ENCODE data around the gene STARD7.

STARD7 gene

DNA sequence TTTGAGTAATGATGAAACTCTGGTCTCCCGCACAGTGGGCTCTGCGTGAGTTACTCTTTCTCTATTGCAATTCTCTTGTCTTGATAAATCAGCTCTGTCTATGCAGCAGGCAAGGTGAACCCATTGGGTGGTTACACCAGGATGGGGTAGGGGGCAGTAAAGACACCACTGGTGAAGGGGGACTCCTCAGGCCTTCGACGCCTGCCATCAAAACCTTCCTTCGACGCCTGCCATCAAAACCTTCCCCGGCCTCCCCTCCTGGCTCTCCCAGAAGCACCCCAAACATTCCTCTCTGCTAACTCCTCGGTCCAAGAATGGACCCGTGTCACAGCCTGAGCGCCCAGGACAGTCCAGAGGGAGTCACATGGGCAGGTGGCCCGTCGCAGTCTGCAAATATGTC, 4.8 kb upstream of the STARD7 start:
- Histone ChIP-seq H3K9me3 (ENCODE audit: control insufficient read depth, low read length) (no peaks in the 10 kb centered on the region), H3K27ac (no peak overlapping the region), H3K36me3 (ENCODE audit: control insufficient read depth, insufficient read depth, low read length) (no peaks in the 10 kb centered on the region), H3K4me3 (ENCODE audit: low read depth, low read length) (no peak overlapping the region), H3K4me2 (ENCODE audit: low read length) (no peak overlapping the region), H3K9ac (no peak overlapping the region), H2AFZ (no peak overlapping the region), H3K4me1 (peaks cover 8% of the 10 kb centered on the region), H3K79me2 (peaks cover 4% of the 10 kb centered on the region), H3K27me3 (ENCODE audit: control insufficient read depth, insufficient read depth, low read length) (no peaks in the 10 kb centered on the region)
- no peak for TF ChIP-seq CTCF (IDR thresholded peaks at IDR 0.05)

DNA sequence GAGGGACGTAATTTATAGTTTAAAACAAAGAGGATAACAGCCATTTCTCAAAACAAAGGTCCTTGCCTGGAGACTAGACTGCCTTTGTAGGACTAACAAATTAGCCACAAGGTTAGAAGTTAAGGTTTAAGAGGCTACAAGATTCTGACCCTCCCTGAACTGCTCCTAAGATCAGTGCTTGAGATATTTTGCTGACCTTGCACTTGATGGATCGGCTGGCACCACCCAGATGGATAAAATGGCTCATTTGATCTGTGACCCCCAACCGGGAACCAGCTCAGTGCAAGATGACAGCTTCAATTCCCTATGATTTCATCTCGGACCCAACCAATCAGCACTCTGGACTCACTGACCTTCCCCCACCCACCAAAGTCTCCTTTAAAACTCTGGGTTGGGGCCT, 3.7 kb upstream of the STARD7 start:
- Histone ChIP-seq H3K79me2 (peaks cover 7% of the 10 kb centered on the region), H3K36me3 (ENCODE audit: control insufficient read depth, insufficient read depth, low read length) (no peaks in the 10 kb centered on the region), H3K4me1 (peaks cover 8% of the 10 kb centered on the region), H3K4me2 (ENCODE audit: low read length) (no peak overlapping the region), H3K27ac (no peak overlapping the region), H3K9ac (no peak overlapping the region), H3K4me3 (ENCODE audit: low read depth, low read length) (no peak overlapping the region), H2AFZ (no peak overlapping the region), H3K9me3 (ENCODE audit: control insufficient read depth, low read length) (no peaks in the 10 kb centered on the region), H3K27me3 (ENCODE audit: control insufficient read depth, insufficient read depth, low read length) (no peaks in the 10 kb centered on the region)
- TF ChIP-seq CTCF (IDR thresholded peaks at IDR 0.05) = no peak

DNA sequence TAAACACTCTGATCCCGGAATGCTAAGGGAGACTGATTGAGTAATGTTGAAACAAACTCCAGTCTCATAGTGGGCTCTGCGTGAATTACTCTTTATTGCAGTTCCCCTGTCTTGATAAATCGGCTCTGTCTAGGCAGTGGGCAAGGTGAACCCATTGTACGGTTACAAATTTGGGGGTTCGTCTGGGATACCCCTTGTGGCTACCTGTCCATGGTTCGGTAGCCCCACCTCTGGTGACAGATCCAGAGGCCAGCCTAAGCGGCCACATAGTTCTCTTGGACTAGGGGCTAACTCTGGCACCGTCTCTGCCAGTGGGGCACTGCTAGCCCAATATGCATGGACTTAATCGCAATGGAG, 1.1 kb upstream of the STARD7 start:
- no peak for TF ChIP-seq CTCF (IDR thresholded peaks at IDR 0.05)
- Histone ChIP-seq H3K27me3 (ENCODE audit: control insufficient read depth, insufficient read depth, low read length) (no peaks in the 10 kb centered on the region), H3K79me2 (peaks cover 25% of the 10 kb centered on the region), H2AFZ (peak overlapping the region; percentile 79), H3K9me3 (ENCODE audit: control insufficient read depth, low read length) (no peaks in the 10 kb centered on the region), H3K36me3 (ENCODE audit: control insufficient read depth, insufficient read depth, low read length) (no peaks in the 10 kb centered on the region), H3K4me3 (ENCODE audit: low read depth, low read length) (peak overlapping the region; percentile 88), H3K4me2 (ENCODE audit: low read length) (peak overlapping the region; percentile 92), H3K4me1 (peaks cover 18% of the 10 kb centered on the region), H3K9ac (no peak overlapping the region), H3K27ac (peak overlapping the region; percentile 90)

DNA sequence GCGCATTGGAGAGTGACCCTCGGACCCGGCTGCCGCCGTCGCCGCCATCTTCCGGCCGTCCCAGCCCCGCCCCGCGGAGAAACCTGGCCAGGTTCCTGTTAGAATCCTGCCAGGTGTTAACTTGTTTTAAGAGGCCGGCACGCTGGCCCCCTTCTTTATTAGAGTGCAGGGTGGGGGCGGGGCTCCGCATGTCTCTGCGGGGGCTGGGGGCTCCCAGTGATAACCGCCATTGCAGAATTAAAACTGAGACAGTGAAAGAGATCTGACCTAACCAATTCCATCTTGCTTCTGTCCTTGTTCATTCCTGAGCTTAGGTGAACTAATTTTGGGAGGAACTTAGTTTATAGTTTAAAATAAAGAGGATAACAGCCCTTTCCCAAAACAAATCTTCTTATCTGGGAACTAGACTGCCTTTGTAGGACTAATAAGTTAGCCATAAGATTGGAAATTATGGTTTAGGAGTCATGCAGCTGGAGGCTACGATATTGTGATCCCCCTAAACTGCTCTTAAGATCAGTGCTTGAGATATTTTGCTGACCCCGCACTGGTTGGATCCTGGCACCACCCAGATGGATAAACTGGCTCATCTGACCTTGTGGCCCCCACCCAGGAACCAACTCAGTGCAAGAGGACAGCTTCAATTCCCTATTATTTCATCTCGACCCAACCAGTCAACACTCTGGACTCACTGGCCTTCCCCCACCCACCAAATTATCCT, 543 bp upstream of the STARD7 start:
- no peak overlapping the region for H3K9ac ChIP-seq
- H3K9me3 ChIP-seq (ENCODE audit: control insufficient read depth, low read length) = no peaks in the 10 kb centered on the region

More for the DNA sequence above, 543 bp upstream of the STARD7 start:
- H2AFZ ChIP-seq = peak overlapping the region; percentile 79
- H3K79me2 ChIP-seq = peaks cover 28% of the 10 kb centered on the region
- H3K27me3 ChIP-seq (ENCODE audit: control insufficient read depth, insufficient read depth, low read length) = no peaks in the 10 kb centered on the region
- peak overlapping the region; percentile 92 for H3K4me2 ChIP-seq (ENCODE audit: low read length)
- peak overlapping the region; percentile 88 for H3K4me3 ChIP-seq (ENCODE audit: low read depth, low read length)
- H3K27ac ChIP-seq = peak overlapping the region; percentile 90
- H3K36me3 ChIP-seq (ENCODE audit: control insufficient read depth, insufficient read depth, low read length) = no peaks in the 10 kb centered on the region
- H3K4me1 ChIP-seq = peaks cover 18% of the 10 kb centered on the region
- no peak for TF ChIP-seq CTCF (IDR thresholded peaks at IDR 0.05)

All from parathyroid adenoma (tissue), 2 donors.